Sciatic nerve (tissue), 2 donors: Measurements from ENCODE around the gene RHEB. TPM values are rescaled to one million over a fixed set of nuclear protein-coding genes. Genes with fewer than 3 reads are reported as not detected.
A peak's percentile ranks its signal among the peaks of the same experiment; 100 is the strongest.

Source experiments
- ATAC-seq: fragments of 200-7000 bp; cut with Tn5 transposase; one replicate; pipeline ENCODE4 v1.9.1; 2020; ENCODE audit warnings: mild to moderate bottlenecking, moderate library complexity
- DNase-seq: peaks from one replicate; pipeline ENCODE4 v3.0.0-alpha.2; 2020; ENCODE audit warnings: low spot score
- intact Hi-C: fragments of 100-400 bp; cut with DNase I; formaldehyde crosslinking; loops from one replicate; pipeline ENCODE4 v1.14.2; 2022
- total RNA-seq: library from RNA; stranded (reverse); fragmentation: NEBNext Ultra II Directional; extraction: Animal tissue kit (Norgen Biotek cat#: 25700); gene quantifications from one replicate; pipeline ENCODE4 v1.2.1, GENCODE V29; 2021
- donor health status: DM: no; HTN: no; CAD: no.
- donor health status: DM: no; HTN: no; CAD: no.

RHEB gene, protein sequence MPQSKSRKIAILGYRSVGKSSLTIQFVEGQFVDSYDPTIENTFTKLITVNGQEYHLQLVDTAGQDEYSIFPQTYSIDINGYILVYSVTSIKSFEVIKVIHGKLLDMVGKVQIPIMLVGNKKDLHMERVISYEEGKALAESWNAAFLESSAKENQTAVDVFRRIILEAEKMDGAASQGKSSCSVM
- total RNA-seq, result 113 TPM

DNA sequence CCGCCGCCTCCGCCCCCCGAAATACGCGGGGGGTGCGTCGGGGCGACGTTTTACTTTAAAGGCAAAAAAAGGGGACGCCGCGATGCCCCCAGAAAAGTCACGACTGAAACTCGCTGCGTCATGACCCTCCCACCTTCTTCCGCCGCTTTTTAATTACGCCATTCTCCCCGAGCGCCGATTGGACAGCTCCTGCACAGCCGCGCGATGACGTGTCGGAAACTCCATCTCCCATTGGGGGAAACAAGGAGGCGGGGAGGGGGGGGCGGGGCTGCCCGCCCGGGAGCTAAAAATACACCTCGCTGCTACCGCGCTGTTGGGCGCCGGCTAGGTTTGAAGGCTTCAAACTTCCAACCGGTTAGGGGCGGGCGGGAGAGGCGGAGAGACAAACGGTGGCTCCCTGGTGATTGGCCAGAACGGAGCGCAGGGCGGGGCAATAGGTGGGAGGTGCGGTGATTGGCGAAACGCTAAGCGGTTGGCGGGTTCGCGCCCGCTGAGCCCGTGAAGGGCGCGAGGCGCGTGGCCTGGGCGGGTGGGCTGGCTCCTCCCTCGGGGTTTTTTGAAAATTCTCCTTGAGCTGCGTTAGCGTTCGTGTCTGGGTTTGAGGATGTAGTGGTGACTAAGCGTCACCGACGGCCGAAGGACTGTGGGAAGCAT is at the start of gene RHEB:
Gene RHEB, minus strand, starts transcription at position 131 of the 654 bp plus-strand sequence. CDS start 384 bp downstream, outside the sequence.
- intact Hi-C loops, result no loop called here
- DNase-seq, result peak; percentile 99
- ATAC-seq, result peak; percentile 97

DNA sequence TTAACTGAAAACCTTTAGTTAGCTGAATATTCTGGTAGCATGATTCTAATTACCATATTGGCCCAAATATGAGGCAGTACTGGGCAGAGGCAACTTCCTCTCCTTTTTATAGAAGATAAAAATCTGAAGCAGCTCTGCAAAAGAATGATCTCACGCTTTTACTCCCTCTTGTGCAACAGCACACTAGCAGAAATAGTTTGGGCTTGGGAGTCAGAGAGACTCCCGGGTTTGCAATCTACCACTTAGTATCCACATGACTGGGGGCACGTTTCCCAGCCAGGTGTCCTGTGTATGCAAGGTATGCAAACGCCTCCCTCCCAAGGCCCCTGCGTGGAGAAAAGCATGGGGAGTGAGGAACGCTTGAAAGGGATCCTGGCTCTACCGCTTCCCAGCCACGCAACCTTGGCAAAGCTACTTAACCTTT is 47.2 kb upstream of the RHEB start:
- no peak for DNase-seq
- intact Hi-C loops, result no loop called here
- peak; percentile 73 for ATAC-seq

DNA sequence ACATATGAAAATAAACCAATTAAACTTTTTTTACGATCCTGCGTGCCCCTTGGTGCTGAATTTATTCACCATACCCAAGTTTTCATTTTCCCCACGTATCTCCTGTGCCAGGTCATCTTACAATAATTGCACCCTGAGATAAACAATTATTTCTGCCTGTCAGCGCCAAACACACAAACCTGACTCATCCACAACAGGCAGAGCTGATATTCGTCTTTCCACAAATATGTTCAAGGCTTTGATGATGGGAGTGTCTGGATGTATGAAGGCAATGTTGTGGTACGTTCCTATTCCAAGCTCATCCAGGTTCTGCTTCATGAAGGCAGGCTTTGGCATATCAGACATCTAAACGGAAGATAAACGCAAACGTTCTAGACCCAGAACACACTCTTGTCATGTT is 45.8 kb upstream of the RHEB start:
- ATAC-seq, result no peak
- intact Hi-C loops, result no loop called here
- no peak for DNase-seq

DNA sequence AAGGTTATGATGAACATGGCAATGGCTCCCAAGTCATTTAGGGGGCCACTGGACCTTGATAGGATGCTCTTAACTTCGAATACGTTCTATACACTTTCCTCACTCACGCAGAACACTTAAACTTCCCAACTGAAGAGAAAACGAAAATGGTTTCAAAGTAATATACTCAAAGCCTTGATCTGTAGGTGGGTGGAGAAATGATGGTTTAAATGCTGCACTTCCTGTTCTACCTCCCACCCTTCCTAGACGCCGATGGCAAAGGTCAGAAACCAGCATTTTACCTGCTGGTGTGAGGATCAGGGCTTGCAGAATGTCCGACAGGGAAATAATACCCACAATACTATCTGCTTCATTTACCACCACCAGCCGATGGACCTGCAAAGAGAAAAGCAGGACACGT is 40.5 kb upstream of the RHEB start:
- ATAC-seq (no peak), DNase-seq (no peak)
- intact Hi-C loops, result no loop called here

DNA sequence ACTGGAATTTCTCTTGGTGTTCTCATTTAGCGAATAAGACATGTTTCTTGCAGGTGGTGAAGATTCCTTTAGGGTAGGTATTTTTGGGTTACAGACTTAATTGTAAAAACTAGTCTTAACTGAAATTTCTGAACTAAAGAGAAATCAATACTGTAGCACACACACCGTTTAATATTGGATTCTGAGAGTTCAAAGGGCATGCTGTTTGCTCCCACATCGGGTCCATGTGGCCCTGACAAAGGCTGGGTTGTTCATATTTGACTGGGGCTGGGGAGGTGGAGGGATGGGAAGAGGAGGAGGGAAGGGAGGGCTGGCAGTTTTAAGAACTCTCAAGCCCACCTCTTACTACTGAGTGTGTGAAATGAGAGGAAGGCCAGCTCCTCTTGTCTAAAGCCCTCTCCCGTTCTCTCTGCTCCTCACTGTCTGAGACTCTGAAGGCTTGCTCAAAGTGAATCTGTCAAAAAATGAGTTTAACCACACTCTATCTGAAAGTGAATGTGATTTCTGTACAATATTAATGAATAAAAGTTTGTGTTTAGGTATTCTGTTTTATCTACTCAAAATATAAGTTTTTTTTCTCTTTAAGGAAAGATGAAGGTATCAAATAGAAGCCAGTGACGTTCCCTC is 40.0 kb upstream of the RHEB start:
- ATAC-seq (no peak), DNase-seq (no peak)
- intact Hi-C loops, result no loop called here

DNA sequence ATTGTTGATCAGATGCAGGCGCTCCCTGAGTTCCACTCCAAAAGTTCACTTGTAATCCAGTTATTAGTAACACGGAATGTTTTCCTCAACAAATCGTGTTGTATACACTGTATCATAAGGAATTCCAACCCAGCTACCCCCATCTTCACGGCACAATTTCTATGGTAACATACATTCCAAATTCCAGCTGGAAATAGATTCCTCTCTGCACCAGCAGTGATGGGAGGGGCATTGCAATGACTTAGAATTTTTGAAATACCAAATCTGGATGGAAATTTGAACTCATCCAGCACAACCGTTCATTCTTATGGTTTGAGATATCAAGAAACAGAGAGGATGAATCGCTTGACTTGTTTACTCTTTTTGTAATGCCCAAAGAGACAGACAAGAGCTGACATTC is 38.9 kb upstream of the RHEB start:
- ATAC-seq, result no peak
- no peak for DNase-seq
- intact Hi-C loops, result no loop called here

DNA sequence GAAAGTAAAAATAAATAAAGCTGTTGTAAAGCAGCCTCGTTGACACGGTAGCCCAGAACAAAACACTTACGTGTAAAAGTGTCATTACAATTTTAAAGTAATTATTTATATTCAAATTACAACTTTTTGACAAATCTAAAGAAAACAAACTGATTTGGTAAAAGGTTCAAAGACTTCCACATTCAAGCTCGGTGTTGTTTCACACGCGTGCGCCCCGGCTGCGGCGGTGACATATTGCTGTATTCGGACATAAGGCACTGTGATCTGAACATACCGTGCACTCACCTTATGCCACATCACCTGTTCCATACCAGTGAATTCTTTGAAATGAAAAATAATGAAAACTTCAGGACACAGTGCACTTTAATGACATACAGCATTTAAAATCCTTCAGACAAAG is 36.9 kb upstream of the RHEB start:
- ATAC-seq, result no peak
- intact Hi-C loops, result no loop called here
- no peak for DNase-seq

DNA sequence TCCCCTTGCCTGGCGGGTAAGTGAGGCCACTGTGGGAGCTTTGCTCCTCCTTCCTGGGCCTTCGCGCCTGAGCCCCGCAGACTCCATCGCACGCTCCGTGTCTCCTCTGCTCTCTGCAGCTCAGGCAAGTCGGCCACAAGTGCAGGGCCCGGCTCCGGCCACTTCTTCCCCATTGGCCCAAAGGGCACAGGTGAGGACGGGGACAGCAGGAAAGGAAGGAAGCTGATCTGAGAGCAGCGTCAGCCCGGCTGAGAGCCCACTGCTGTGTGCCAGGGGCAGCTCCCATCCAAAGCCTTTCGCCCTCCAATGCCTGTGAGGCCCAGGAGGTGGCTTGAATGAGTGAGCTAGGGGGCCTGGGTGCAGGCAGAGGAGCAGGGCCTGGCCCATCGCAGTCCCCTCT is 33.7 kb upstream of the RHEB start:
- no peak for DNase-seq
- ATAC-seq, result peak; percentile 21
- intact Hi-C loops, result no loop called here

DNA sequence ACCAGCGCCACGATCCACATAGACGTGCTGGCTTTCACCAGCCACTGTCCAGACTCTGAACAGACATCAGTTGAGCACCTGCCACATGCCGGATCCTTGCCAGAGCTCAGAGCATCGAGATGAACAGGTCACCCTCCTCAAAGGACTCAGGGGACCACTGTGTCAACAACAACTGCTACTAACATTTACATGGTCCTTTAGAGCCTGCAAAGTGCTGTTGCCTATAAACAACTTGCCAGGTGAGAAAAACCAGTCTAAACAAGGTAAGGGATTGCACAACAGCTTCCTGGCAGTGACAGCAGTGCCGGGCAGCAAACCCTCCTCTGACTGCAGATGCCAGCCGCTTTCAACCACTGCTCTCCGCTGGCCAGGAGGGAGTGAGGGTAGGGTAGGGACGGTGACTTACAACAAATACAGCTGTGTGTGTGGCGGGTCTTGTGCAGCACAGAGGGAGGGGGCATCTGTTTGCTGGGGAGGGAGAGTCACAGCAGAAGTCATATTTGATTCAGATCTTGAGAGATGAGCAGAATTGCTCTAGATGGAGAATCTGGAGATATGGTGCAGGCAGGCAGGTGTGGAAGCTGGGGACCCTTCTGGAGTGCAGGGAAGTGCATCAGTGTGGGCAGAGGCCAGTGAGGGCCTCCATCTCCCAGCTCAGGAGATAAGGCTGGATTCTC is 32.8 kb upstream of the RHEB start:
- intact Hi-C loops, result no loop called here
- ATAC-seq, result no peak
- no peak for DNase-seq

DNA sequence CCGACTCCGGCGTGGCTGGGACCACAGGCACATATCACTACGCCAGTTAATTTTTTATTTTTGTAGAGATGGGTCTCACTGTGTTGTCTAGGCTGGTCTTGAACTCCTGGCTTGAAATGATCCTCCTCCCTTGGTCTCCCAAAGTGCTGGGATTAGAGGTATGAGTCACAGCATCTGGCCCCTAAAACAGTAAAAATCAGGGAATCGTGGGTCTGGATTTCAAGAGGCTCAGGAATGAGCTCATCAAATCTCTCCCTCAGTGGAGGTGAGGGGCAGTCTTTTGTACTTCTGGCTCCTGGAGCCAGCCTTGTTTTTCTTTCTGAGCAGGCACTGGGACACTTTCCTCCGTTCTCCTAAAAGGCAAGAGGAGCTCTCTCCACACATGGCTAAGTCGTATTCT is 32.1 kb upstream of the RHEB start:
- no peak for ATAC-seq
- DNase-seq, result no peak
- intact Hi-C loops, result no loop called here

DNA sequence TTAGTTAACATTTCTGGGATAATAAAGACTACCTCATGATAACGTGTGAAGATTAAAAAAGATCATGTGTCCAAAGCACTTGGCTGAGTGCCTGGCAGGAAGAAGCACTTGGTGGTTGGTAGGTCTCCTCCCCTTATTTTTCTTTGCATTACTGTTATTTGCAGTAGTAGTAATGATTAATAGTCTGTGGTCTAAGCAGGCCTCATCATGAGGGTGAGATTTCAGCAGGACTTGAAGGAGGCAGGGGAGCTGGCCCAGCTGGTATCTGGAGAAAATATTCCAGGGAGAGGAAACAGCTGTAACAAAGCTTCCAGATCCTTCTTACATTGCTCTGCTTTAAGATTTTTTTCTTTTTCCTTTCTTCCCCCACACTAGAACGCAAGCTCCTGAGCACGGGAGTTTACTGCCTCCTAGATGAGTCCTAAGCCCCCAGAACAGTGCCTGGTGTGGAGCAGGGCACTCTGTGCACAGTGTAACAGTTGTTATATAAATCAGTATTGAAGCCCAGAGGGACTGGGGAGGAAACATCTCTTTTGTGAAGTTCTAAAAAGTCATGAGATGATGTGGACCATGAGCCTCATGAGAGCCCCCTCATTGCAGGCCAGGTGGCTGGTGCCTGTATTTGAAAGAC is 31.1 kb upstream of the RHEB start:
- ATAC-seq (no peak), DNase-seq (no peak)
- intact Hi-C loops, result no loop called here

DNA sequence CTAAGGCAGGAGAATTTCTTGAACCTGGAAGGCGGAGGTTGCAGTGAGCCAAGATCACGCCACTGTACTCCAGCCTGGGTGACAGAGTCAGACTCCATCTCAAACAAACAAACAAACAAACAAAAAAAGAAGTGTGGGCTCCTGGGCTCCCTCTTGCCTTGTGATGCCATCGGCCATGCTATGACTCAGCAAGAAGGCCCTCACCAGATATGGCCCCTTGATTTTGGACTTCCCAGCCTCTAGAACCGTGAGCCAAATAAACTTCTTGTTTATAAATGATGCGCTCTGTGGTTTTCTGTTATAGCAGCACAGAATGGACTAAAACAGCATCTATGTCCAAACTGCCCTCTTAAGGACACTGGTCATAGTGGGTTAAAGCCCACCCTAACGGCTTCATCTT is 29.9 kb upstream of the RHEB start:
- intact Hi-C loops, result no loop called here
- DNase-seq (no peak), ATAC-seq (no peak)

DNA sequence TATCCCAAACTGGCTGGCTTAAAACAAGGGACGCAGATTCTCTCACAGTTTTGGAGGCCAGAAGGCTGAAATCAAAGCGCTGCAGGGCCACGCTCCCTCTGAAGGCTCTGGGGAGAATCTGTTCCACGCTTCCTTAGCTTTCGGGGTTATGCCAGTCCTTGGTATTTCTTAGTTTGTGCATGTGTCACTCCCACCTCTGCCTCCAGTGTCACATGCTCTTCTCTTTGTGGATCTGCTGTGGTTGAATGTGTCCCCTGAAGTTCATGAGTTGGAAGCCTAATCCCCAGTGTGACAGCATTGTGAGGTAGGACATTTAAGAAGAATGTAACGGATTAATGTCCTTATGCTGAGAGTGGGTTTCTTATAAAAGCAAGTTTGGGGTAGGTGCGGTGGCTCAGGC is 29.4 kb upstream of the RHEB start:
- intact Hi-C loops, result no loop called here
- ATAC-seq (no peak), DNase-seq (no peak)

DNA sequence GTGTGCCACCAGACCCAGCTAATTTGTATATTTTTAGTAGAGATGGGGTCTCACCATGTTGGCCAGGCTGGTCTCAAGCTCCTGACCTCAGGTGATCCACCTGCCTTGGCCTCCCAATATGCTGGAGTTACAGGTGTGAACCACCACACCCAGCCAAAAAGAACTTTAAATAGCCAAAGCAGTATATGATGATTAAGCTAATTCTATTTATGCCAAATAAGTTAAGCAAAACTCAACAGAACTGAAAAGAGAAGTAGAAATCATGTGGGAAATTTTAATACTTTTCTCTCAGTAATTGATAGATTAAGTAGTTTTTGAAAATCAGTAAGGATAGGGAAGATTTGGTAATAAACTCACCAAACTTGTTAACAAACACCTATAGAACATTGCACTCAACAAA is 24.5 kb upstream of the RHEB start:
- intact Hi-C loops, result no loop called here
- ATAC-seq (no peak), DNase-seq (no peak)

DNA sequence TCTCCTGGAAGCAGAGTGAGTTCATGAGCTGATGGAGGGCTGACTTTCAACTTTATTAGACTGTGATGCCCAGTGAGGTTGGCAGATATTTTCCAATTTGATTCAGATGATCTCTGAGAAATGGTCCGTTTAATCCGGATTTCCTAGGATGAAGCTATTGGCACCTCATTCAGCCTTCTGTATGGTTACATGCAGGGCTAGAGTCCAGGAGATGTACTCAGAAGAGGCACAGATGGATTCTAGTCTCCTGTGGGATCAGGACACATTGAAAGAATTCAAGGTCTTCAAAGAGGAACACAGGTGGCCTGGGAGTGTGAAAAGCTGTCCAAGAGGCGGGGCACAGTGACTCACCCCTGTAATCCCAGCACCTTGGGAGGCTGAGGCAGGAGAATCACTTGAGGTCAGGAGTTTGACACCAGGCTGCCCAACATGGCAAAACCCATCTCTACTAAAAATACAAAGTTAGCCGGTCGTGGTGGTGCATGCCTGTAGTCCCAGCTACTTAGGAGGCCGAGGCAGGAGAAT is 23.0 kb upstream of the RHEB start:
- ATAC-seq, result no peak

DNA sequence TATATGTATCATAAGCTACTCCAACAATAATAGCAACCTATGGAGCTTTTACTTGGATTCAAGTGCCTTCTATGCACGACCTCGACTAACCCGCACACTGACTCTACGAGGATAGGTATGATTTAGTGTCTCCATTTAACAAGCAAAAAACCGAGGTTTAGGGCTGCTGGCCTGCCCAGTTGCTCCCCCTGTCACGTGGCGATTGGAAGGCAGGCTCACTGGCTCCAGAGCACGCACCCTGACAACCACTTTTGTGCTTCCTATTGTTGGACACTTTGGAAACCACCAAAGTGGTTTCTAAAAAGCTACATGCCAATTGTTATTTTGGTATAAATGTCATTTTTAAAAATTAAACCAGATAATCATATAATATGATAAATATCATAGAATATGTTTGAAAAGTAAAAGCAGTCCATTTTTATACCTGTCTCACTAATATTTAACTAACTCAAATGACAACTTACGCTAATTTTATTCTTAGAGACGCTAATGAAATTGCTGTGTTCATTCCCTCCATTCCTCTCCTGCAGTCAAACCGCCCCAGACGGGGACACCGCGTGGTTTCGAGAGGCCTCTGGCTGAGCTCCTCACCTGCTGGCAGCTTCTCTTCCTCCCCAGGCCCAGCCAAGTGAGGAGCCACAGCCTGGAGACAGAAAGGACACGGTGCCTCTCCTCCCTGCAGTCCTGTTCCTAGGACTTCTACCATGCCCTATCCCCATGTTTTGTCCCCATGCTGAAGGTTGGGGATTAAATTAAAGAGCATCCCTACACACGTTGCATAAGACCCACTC is 22.2 kb upstream of the RHEB start:
- intact Hi-C loops, result no loop called here
- DNase-seq (no peak), ATAC-seq (no peak)

More for the DNA sequence above, 23.0 kb upstream of the RHEB start:
- intact Hi-C loops, result no loop called here
- DNase-seq, result no peak

DNA sequence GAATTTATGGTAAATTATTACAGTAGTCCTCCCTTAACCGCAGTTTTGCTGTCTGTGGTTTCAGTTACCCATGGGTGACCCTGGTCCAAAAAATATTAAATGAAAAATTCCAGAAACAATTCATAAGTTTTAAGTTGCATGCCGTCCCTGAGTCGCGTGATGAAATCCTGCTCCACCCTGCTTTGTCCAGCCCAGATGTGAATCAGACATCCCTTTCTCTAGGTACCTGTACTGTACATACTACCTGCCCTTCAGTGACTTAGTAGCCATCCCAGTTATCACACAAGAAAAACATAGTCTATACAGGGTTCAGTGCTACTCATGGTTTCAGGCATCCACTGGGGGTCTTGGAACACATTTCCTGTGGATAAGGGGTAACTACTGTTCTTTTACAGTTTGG is 20.5 kb upstream of the RHEB start:
- no peak for DNase-seq
- intact Hi-C loops, result no loop called here
- no peak for ATAC-seq

DNA sequence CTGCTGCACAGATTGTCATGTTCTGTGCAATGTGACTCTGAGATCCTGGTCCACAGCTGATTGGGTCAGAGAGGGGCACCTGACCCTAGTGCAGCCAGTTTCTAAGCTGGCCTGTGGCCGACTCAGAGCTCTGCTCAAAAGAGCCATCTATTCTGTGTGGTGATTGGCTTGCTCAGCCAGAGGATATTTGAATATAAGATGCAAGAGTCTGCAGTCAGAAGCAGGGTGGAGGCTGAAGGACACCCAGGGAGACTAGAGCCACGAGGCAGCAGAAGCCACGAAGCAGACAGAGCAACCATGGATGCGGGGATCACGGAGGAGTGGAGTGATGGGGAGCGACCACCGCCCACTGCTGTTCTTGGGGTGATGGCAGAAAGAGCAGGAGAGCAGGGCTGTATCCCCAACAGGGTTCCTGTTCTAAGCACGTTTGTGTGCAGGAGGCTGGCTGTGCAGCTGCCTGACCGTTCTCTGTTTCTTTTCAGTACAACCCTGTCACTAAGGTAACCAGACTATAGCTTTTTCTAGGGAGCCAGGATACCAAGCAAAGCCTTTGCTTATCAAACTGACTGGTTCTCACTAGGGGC is 19.5 kb upstream of the RHEB start:
- DNase-seq (no peak), ATAC-seq (peak; percentile 71)
- intact Hi-C loops, result no loop called here
